Stomach (tissue), 4 donors: Measurements from ENCODE around the gene HESX1.

Experiments used
- POLR2A ChIP-seq, 4 donors: fragments of 450-650 bp; IDR thresholded peaks; one replicate each; pipeline ENCODE4 v1.6.1; 2016; ENCODE audit warnings: antibody characterized with exemption in 4 of 4, control low read depth in 2 of 4, mild to moderate bottlenecking in 1 of 4, moderate library complexity in 1 of 4
- TF ChIP-seq, protein P1 (sequence below), 7 experiments: fragments of 450-650 bp in 4 of 7; fragments of 200-600 bp in 3 of 7; sonication (generic) in 3 of 7; IDR thresholded peaks; one replicate each; pipeline ENCODE4 v1.5.1; 2016 to 2019; ENCODE audit warnings: antibody characterized with exemption in 7 of 7, control low read depth in 2 of 7, mild to moderate bottlenecking in 1 of 7

DNA sequence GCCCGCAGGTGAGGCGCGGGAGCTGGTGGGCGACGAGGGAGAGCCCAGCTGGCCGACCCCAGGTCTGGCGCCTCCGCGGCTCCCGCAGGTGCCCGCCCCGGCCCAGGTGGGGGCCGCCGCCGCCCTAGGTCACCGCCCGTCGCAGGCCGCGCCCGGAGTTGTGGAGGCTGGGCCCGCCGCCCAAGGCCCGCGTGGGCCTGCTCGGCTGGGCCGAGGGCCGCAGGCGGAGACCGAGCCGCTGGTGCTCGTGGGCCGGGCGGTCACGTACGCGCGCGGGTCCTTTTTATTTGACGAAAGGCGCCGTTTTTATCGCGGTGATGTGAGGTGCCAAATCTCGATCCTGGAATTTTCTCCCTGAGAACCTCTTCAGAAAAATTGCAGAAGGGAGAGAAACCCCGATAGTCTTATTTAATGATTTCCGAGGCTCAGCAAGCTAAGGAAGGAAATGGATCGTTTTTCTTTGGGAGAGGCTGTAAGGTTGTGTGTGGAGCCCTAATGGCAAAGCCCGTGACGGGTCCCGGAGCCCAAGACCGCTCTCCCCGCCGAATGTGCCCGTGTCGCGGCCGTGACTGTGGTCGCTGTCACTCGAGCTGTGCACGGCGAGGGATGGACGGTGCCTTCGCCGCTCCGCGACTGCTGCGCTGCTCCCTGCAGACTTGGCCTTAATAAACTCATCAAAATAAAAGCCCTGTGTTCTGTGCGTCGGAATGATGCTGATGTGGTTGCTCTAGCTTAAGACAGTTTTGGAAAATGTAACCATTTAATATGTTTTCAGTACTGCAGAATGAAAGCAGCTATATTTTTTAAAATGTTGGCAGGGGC lies 28.4 kb upstream of the HESX1 start:
- TF ChIP-seq, protein P1, sequence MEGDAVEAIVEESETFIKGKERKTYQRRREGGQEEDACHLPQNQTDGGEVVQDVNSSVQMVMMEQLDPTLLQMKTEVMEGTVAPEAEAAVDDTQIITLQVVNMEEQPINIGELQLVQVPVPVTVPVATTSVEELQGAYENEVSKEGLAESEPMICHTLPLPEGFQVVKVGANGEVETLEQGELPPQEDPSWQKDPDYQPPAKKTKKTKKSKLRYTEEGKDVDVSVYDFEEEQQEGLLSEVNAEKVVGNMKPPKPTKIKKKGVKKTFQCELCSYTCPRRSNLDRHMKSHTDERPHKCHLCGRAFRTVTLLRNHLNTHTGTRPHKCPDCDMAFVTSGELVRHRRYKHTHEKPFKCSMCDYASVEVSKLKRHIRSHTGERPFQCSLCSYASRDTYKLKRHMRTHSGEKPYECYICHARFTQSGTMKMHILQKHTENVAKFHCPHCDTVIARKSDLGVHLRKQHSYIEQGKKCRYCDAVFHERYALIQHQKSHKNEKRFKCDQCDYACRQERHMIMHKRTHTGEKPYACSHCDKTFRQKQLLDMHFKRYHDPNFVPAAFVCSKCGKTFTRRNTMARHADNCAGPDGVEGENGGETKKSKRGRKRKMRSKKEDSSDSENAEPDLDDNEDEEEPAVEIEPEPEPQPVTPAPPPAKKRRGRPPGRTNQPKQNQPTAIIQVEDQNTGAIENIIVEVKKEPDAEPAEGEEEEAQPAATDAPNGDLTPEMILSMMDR (IDR thresholded peaks at IDR 0.05): no peak
- TF ChIP-seq POLR2A (IDR thresholded peaks at IDR 0.05): no peak
